ENCODE measurements around the gene VPREB3. TPM values are rescaled to one million over a fixed set of nuclear protein-coding genes. Genes with fewer than 3 reads are reported as not detected.

The VPREB3 gene
- total and polyA plus RNA-seq, 2 donors from 2014 or later: 1.0 to 1.3 TPM

DNA sequence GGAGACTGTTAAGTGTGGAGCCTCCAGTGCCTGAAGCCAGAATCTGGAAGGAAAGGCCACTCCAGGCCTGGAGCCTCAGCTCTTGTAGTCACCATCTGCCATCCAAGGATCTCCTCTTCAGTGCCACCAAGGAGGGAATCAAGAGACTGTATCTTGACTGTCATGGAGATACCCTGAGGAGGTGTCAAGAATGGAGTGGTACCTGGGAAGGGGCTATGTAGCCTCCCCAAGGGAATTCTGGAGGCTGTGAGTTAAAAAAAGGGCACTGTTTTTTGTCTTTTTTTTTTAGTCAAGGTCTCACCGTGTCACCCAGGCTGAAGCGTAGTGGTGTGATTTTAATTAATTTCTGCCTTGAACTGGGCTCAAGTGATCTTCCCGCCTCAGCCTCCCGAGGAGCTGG, 5.3 kb upstream of the VPREB3 start:
- no peak overlapping the region for H3K27ac ChIP-seq (ENCODE audit: low read depth in 2 of 2, low read length in 2 of 2)
- DNase-seq (no peak), FAIRE-seq (no peak)
- H3K9ac ChIP-seq (ENCODE audit: low read length in 3 of 3): no peak overlapping the region
- H3K4me1 ChIP-seq (ENCODE audit: control insufficient read depth in 2 of 3, insufficient read depth in 2 of 3, low read depth in 1 of 3, low read length in 3 of 3): peaks cover 0 to 14% (median 4%) of the 10 kb centered on the region in 3 donors
- no peak overlapping the region for H3K4me3 ChIP-seq (ENCODE audit: low read length in 3 of 3)
- no peaks in the 10 kb centered on the region for H3K27me3 ChIP-seq (ENCODE audit: control insufficient read depth, insufficient read depth, low read length)
- intact Hi-C loops (cut with DNase I): no loop called here
- H3K9me3 ChIP-seq (ENCODE audit: control insufficient read depth in 2 of 3, insufficient read depth in 1 of 3, low read length in 3 of 3): no peaks in the 10 kb centered on the region
- H3K36me3 ChIP-seq (ENCODE audit: control insufficient read depth in 2 of 3, insufficient read depth in 3 of 3, low read length in 3 of 3): peaks cover 0 to 4% (median 0%) of the 10 kb centered on the region in 3 donors
- TF ChIP-seq CTCF (IDR thresholded peaks at IDR 0.05; ENCODE audit: borderline replicate concordance, extremely low read depth, insufficient read depth): no peak

- no peaks in the 10 kb centered on the region for H3K36me3 ChIP-seq (ENCODE audit: control insufficient read depth in 2 of 3, insufficient read depth in 3 of 3, low read length in 3 of 3)
- H3K27me3 ChIP-seq (ENCODE audit: control insufficient read depth, insufficient read depth, low read length): no peaks in the 10 kb centered on the region
- intact Hi-C loops (cut with DNase I): no loop called here
Measured at GRCh38 chr22:23756891-23757290, 2.7 kb upstream of the VPREB3 start.

GRCh38 chr22:23755711-23756110, 1.5 kb upstream of the VPREB3 start:
- H3K4me3 ChIP-seq (ENCODE audit: low read length in 3 of 3): no peak overlapping the region
- no peak for TF ChIP-seq CTCF (IDR thresholded peaks at IDR 0.05; ENCODE audit: borderline replicate concordance, extremely low read depth, insufficient read depth)
- H3K27ac ChIP-seq (ENCODE audit: low read depth in 2 of 2, low read length in 2 of 2): no peak overlapping the region
- H3K4me1 ChIP-seq (ENCODE audit: control insufficient read depth in 2 of 3, insufficient read depth in 2 of 3, low read depth in 1 of 3, low read length in 3 of 3): no peaks in the 10 kb centered on the region
- no peaks in the 10 kb centered on the region for H3K36me3 ChIP-seq (ENCODE audit: control insufficient read depth in 2 of 3, insufficient read depth in 3 of 3, low read length in 3 of 3)
- DNase-seq (no peak), FAIRE-seq (no peak)
- no peaks in the 10 kb centered on the region for H3K9me3 ChIP-seq (ENCODE audit: control insufficient read depth in 2 of 3, insufficient read depth in 1 of 3, low read length in 3 of 3)
- no peak overlapping the region for H3K9ac ChIP-seq (ENCODE audit: low read length in 3 of 3)
- H3K27me3 ChIP-seq (ENCODE audit: control insufficient read depth, insufficient read depth, low read length): no peaks in the 10 kb centered on the region
- intact Hi-C loops (cut with DNase I): no loop called here

More at GRCh38 chr22:23756891-23757290, 2.7 kb upstream of the VPREB3 start:
- Histone ChIP-seq H3K4me1 (ENCODE audit: control insufficient read depth in 2 of 3, insufficient read depth in 2 of 3, low read depth in 1 of 3, low read length in 3 of 3) (no peaks in the 10 kb centered on the region), H3K9me3 (ENCODE audit: control insufficient read depth in 2 of 3, insufficient read depth in 1 of 3, low read length in 3 of 3) (no peaks in the 10 kb centered on the region), H3K27ac (ENCODE audit: low read depth in 2 of 2, low read length in 2 of 2) (no peak overlapping the region), H3K4me3 (ENCODE audit: low read length in 3 of 3) (no peak overlapping the region), H3K9ac (ENCODE audit: low read length in 3 of 3) (no peak overlapping the region)
- TF ChIP-seq CTCF (IDR thresholded peaks at IDR 0.05; ENCODE audit: borderline replicate concordance, extremely low read depth, insufficient read depth): no peak
- FAIRE-seq (no peak), DNase-seq (no peak)
